Ascending aorta (tissue), 2 donors: Measurements from ENCODE around the gene PSME3IP1. TPM values are rescaled to one million over a fixed set of nuclear protein-coding genes. Genes with fewer than 3 reads are reported as not detected.

Experiments used
- DNase-seq, 2 donors: peaks; one replicate each; pipeline ENCODE4 v3.0.0-alpha.2; 2019; ENCODE audit warnings: low spot score in 2 of 2
- H3K27ac ChIP-seq, 2 donors: fragments of 200-600 bp; sonication (generic); one replicate each; pipeline ENCODE4 v1.5.1; 2016 to 2017; ENCODE audit warnings: mild to moderate bottlenecking in 1 of 2
- H3K27me3 ChIP-seq: fragments of 200-600 bp; sonication (generic); one replicate; pipeline ENCODE4 v1.5.1; 2017
- H3K36me3 ChIP-seq, 2 donors: fragments of 200-600 bp; sonication (generic); one replicate each; pipeline ENCODE4 v1.5.1; 2016
- H3K4me1 ChIP-seq, 2 donors: fragments of 200-600 bp; sonication (generic); one replicate each; pipeline ENCODE4 v1.5.1; 2016 to 2017; ENCODE audit warnings: mild to moderate bottlenecking in 1 of 2
- H3K4me3 ChIP-seq, 2 donors: fragments of 200-600 bp; sonication (generic); one replicate each; pipeline ENCODE4 v1.5.1; 2016 to 2017; ENCODE audit warnings: mild to moderate bottlenecking in 1 of 2
- H3K9me3 ChIP-seq, 2 donors: fragments of 200-600 bp; sonication (generic); one replicate each; pipeline ENCODE4 v1.5.1; 2016
- CTCF ChIP-seq, 3 experiments: fragments of 200-600 bp in 2 of 3; fragments of 450-650 bp in 1 of 3; sonication (generic) in 2 of 3; IDR thresholded peaks; one replicate each; pipeline ENCODE4 v1.5.1; 2016 to 2019; ENCODE audit warnings: antibody characterized with exemption in 3 of 3, mild to moderate bottlenecking in 1 of 3, moderate library complexity in 1 of 3
- intact Hi-C: fragments of 100-400 bp; cut with DNase I; formaldehyde crosslinking; loops from one replicate; pipeline ENCODE4 v1.15.1; 2023
- total RNA-seq: library from RNA; depleted of rRNA; stranded (reverse); fragments of >200 nt; gene quantifications from one replicate; pipeline ENCODE4 v1.1.0, GENCODE V29; 2016

PSME3IP1 gene
- total RNA-seq, 1 donor from 2014 or later: 32.6 TPM

DNA sequence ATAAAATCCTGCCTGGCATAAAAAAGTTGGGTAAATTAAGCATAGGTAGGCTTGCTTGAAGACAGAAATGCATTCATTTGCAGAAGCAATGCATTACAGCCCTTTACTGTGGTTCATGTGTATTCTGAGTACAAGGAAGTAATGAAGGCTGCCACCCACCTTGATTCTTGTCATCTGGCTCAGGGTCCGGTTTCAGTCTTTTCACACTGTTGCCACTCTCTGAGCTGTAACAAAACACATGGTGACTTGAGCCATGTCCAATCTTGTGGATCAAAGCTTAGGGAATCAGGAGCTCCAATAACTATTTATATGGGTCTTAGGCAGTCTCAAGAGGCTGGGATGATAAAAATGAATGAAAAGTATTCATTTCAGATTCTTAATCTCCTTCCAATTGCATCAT lies 22.0 kb downstream of the PSME3IP1 start:
- no peak for DNase-seq
- intact Hi-C loops: no loop called here
- Histone ChIP-seq H3K9me3 (no peaks in the 10 kb centered on the region), H3K4me3 (no peak overlapping the region), H3K4me1 (no peaks in the 10 kb centered on the region), H3K27me3 (no peaks in the 10 kb centered on the region), H3K27ac (no peak overlapping the region), H3K36me3 (peaks cover 26 to 64% of the 10 kb centered on the region in 2 donors)
- TF ChIP-seq CTCF (IDR thresholded peaks at IDR 0.05): no peak

DNA sequence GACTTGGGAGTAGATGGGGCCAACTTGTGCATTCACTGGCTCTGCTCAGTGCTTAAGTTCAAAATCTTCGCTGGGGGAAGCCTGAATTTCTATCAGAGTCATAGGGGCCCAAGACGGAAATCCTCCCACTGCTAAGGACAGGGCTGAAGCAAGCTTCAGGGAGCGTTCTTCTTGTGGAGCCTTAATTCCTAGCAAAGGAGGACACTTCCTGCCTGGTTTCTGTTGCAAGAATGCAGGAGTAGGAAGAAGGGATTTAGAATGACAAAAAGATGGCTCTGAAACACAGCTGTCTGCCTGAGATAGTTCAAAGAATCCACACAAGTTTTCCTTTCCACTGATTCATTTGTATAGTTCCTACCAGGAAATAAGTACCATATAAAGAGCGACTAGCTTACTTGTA lies 26.4 kb downstream of the PSME3IP1 start:
- intact Hi-C loops: no loop called here
- peaks cover 33 to 67% of the 10 kb centered on the region in 2 donors for H3K36me3 ChIP-seq
- TF ChIP-seq CTCF (IDR thresholded peaks at IDR 0.05): no peak
- H3K9me3 ChIP-seq: no peaks in the 10 kb centered on the region
- no peak overlapping the region for H3K27ac ChIP-seq
- no peaks in the 10 kb centered on the region for H3K27me3 ChIP-seq
- DNase-seq: no peak
- H3K4me1 ChIP-seq: no peaks in the 10 kb centered on the region
- H3K4me3 ChIP-seq: no peak overlapping the region

GRCh38 chr16:57157533-57157932 lies 28.3 kb downstream of the PSME3IP1 start:
- intact Hi-C loops: no loop called here
- H3K4me1 ChIP-seq: no peaks in the 10 kb centered on the region
- peaks cover 45 to 67% of the 10 kb centered on the region in 2 donors for H3K36me3 ChIP-seq
- H3K4me3 ChIP-seq: no peak overlapping the region
- H3K27ac ChIP-seq: no peak overlapping the region
- no peaks in the 10 kb centered on the region for H3K9me3 ChIP-seq
- no peak for TF ChIP-seq CTCF (IDR thresholded peaks at IDR 0.05)
- H3K27me3 ChIP-seq: no peaks in the 10 kb centered on the region
- no peak for DNase-seq

- no peaks in the 10 kb centered on the region for H3K4me1 ChIP-seq
- TF ChIP-seq CTCF (IDR thresholded peaks at IDR 0.05): no peak
- no peak for DNase-seq
- H3K27me3 ChIP-seq: no peaks in the 10 kb centered on the region
- H3K36me3 ChIP-seq: peaks cover 43 to 60% of the 10 kb centered on the region in 2 donors
- H3K27ac ChIP-seq: no peak overlapping the region
- intact Hi-C loops: no loop called here
- no peak overlapping the region for H3K4me3 ChIP-seq
- no peaks in the 10 kb centered on the region for H3K9me3 ChIP-seq
Observed at GRCh38 chr16:57156351-57156703, 29.5 kb downstream of the PSME3IP1 start.

- no peak for DNase-seq
- no peaks in the 10 kb centered on the region for H3K27me3 ChIP-seq
- no peak overlapping the region for H3K4me3 ChIP-seq
- no peaks in the 10 kb centered on the region for H3K9me3 ChIP-seq
- H3K27ac ChIP-seq: no peak overlapping the region
- H3K36me3 ChIP-seq: peaks cover 43 to 60% of the 10 kb centered on the region in 2 donors
- no peak for TF ChIP-seq CTCF (IDR thresholded peaks at IDR 0.05)
- intact Hi-C loops: no loop called here
- H3K4me1 ChIP-seq: no peaks in the 10 kb centered on the region
Observed at GRCh38 chr16:57155702-57156350, 30.0 kb downstream of the PSME3IP1 start.

- Histone ChIP-seq H3K4me3 (no peak overlapping the region), H3K27ac (no peak overlapping the region), H3K27me3 (no peaks in the 10 kb centered on the region), H3K36me3 (peaks cover 44 to 57% of the 10 kb centered on the region in 2 donors), H3K4me1 (no peaks in the 10 kb centered on the region), H3K9me3 (no peaks in the 10 kb centered on the region)
- TF ChIP-seq CTCF (IDR thresholded peaks at IDR 0.05): no peak
- DNase-seq: no peak
- intact Hi-C loops: no loop called here
Observed at GRCh38 chr16:57153841-57154240, 32.0 kb downstream of the PSME3IP1 start.
